Measurements from ENCODE around the gene NRXN3. TPM values are rescaled to one million over a fixed set of nuclear protein-coding genes. Genes with fewer than 3 reads are reported as not detected.
"Not testable (repeated sequence)": the region's sequence is repeated elsewhere in the genome, so short reads cannot be mapped to it uniquely, and the experiment has no call there.

The NRXN3 gene
- total and polyA plus RNA-seq, 4 donors = 1.4 to 8.3 (median 4.4) TPM

GRCh38 chr14:78566026-78566858, 396.1 kb downstream of the NRXN3 start:
- Histone ChIP-seq H3K9ac (ENCODE audit: insufficient read depth in 1 of 2, low read length in 2 of 2) (no peak overlapping the region), H3K27ac (ENCODE audit: low read depth in 1 of 2, low read length in 1 of 2) (no peak overlapping the region), H3K27me3 (ENCODE audit: control insufficient read depth in 3 of 3, insufficient read depth in 3 of 3, low read length in 2 of 3) (no peaks in the 10 kb centered on the region), H3K4me1 (ENCODE audit: control insufficient read depth in 5 of 5, insufficient read depth in 5 of 5, low read length in 5 of 5) (peaks cover 0 to 4% (median 0%) of the 10 kb centered on the region in 5 donors), H3K9me3 (ENCODE audit: control insufficient read depth in 4 of 4, insufficient read depth in 3 of 4, low read length in 3 of 4) (no peaks in the 10 kb centered on the region), H3K36me3 (ENCODE audit: control insufficient read depth in 4 of 4, insufficient read depth in 4 of 4, low read length in 4 of 4) (no peaks in the 10 kb centered on the region), H3K4me3 (no peak overlapping the region)
- peak; percentile 72 to 77 (median 75) for DNase-seq
- peak; percentile 93 for ATAC-seq (ENCODE audit: insufficient read depth, low FRiP score)
- peak; percentile 47 for TF ChIP-seq CTCF (IDR thresholded peaks at IDR 0.05; ENCODE audit: control extremely low read depth, extremely low read depth)
- 26% methylated on average over 16 of the region's 16 CpGs for WGBS, 2 donors

- Histone ChIP-seq H3K27ac (ENCODE audit: low read depth in 1 of 2, low read length in 1 of 2) (no peak overlapping the region), H3K9ac (ENCODE audit: insufficient read depth in 1 of 2, low read length in 2 of 2) (no peak overlapping the region), H3K36me3 (ENCODE audit: control insufficient read depth in 4 of 4, insufficient read depth in 4 of 4, low read length in 4 of 4) (no peaks in the 10 kb centered on the region), H3K4me3 (no peak overlapping the region), H3K27me3 (ENCODE audit: control insufficient read depth in 3 of 3, insufficient read depth in 3 of 3, low read length in 2 of 3) (no peaks in the 10 kb centered on the region), H3K4me1 (ENCODE audit: control insufficient read depth in 5 of 5, insufficient read depth in 5 of 5, low read length in 5 of 5) (peaks cover 0 to 4% (median 0%) of the 10 kb centered on the region in 5 donors), H3K9me3 (ENCODE audit: control insufficient read depth in 4 of 4, insufficient read depth in 3 of 4, low read length in 3 of 4) (no peaks in the 10 kb centered on the region)
- no peak for TF ChIP-seq CTCF (IDR thresholded peaks at IDR 0.05; ENCODE audit: control extremely low read depth, extremely low read depth)
- ATAC-seq (ENCODE audit: insufficient read depth, low FRiP score) (no peak), DNase-seq (no peak)
Measured at GRCh38 chr14:78566859-78567172, 396.6 kb downstream of the NRXN3 start.

DNA sequence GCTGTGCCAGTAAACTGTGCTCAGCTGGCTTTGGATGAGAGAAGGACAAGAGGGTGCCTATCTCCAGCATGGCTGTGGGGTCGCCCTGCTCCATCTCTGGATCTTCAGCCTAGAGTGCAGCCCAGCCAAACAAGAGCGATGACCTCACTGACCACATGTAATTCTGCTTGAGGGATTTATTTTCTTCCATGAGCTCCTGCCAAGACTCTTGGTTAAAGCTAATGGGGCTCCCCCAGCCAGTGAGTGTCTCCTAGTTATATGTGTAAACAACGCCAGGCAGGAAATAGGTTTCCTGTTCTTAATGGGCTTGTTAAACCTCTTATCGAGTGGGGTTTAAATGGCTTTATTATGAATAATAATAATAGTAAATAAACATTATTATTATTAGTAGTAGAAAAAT, 397.2 kb downstream of the NRXN3 start:
- no peak for TF ChIP-seq CTCF (IDR thresholded peaks at IDR 0.05; ENCODE audit: control extremely low read depth, extremely low read depth)
- Histone ChIP-seq H3K27ac (ENCODE audit: low read depth in 1 of 2, low read length in 1 of 2) (no peak overlapping the region), H3K4me1 (ENCODE audit: control insufficient read depth in 5 of 5, insufficient read depth in 5 of 5, low read length in 5 of 5) (peaks cover 0 to 4% (median 0%) of the 10 kb centered on the region in 5 donors), H3K9me3 (ENCODE audit: control insufficient read depth in 4 of 4, insufficient read depth in 3 of 4, low read length in 3 of 4) (peaks cover 0 to 3% (median 0%) of the 10 kb centered on the region in 4 donors), H3K27me3 (ENCODE audit: control insufficient read depth in 3 of 3, insufficient read depth in 3 of 3, low read length in 2 of 3) (no peaks in the 10 kb centered on the region), H3K9ac (ENCODE audit: insufficient read depth in 1 of 2, low read length in 2 of 2) (no peak overlapping the region), H3K36me3 (ENCODE audit: control insufficient read depth in 4 of 4, insufficient read depth in 4 of 4, low read length in 4 of 4) (no peaks in the 10 kb centered on the region), H3K4me3 (no peak overlapping the region)
- DNase-seq (peak in 1 of 3 donors; percentile 0), ATAC-seq (ENCODE audit: insufficient read depth, low FRiP score) (no peak)
- WGBS, 2 donors = 32 to 44% methylated on average over 4 of the region's 4 CpGs

- not testable (repeated sequence) for H3K9ac ChIP-seq (ENCODE audit: insufficient read depth in 1 of 2, low read length in 2 of 2); H3K4me3 ChIP-seq; H3K9me3 ChIP-seq (ENCODE audit: control insufficient read depth in 4 of 4, insufficient read depth in 3 of 4, low read length in 3 of 4); H3K36me3 ChIP-seq (ENCODE audit: control insufficient read depth in 4 of 4, insufficient read depth in 4 of 4, low read length in 4 of 4); H3K27me3 ChIP-seq (ENCODE audit: control insufficient read depth in 3 of 3, insufficient read depth in 3 of 3, low read length in 2 of 3); DNase-seq; ATAC-seq (ENCODE audit: insufficient read depth, low FRiP score); H3K27ac ChIP-seq (ENCODE audit: low read depth in 1 of 2, low read length in 1 of 2); H3K4me1 ChIP-seq (ENCODE audit: control insufficient read depth in 5 of 5, insufficient read depth in 5 of 5, low read length in 5 of 5)
- 94 to 95% methylated on average over 3 of the region's 3 CpGs for WGBS, 2 donors
Measured at GRCh38 chr14:78573736-78574135, 403.6 kb downstream of the NRXN3 start.

Measured in lung (tissue), 12 donors.